Lung (tissue), 12 donors: ENCODE results near the gene FOXP2. TPM values are rescaled to one million over a fixed set of nuclear protein-coding genes. Genes with fewer than 3 reads are reported as not detected.
A peak's percentile ranks its signal among the peaks of the same experiment; 100 is the strongest.

Source experiments
- ATAC-seq: fragments of 200-7000 bp; cut with Tn5 transposase; one replicate; pipeline ENCODE4 v1.9.1; 2020; ENCODE audit warnings: moderate number of reproducible peaks; ENCODE audit not compliant: insufficient read depth, low FRiP score
- DNase-seq, 3 donors: peaks; one replicate each; pipeline ENCODE4 v3.0.0-alpha.2; 2013 to 2017
- H3K27ac ChIP-seq, 2 donors: one replicate each; pipeline ENCODE4 v1.5.1; 2013; ENCODE audit warnings: mild to moderate bottlenecking in 2 of 2, moderate library complexity in 2 of 2, control low read depth in 1 of 2, inconsistent platforms in 1 of 2, low read depth in 1 of 2, low read length in 1 of 2
- H3K27me3 ChIP-seq, 3 donors: one replicate each; pipeline ENCODE4 v1.5.1; 2013; ENCODE audit warnings: low read length in 2 of 3; ENCODE audit not compliant: control insufficient read depth in 3 of 3, insufficient read depth in 3 of 3
- H3K36me3 ChIP-seq, 4 donors: one replicate each; pipeline ENCODE4 v1.5.1; 2013; ENCODE audit warnings: low read length in 4 of 4, mild to moderate bottlenecking in 1 of 4, moderate library complexity in 1 of 4; ENCODE audit not compliant: control insufficient read depth in 4 of 4, insufficient read depth in 4 of 4
- H3K4me1 ChIP-seq, 5 donors: one replicate each; pipeline ENCODE4 v1.5.1; 2013; ENCODE audit warnings: low read length in 5 of 5, mild to moderate bottlenecking in 2 of 5, moderate library complexity in 1 of 5; ENCODE audit not compliant: control insufficient read depth in 5 of 5, insufficient read depth in 5 of 5
- H3K4me3 ChIP-seq: one replicate; pipeline ENCODE4 v1.5.1; 2013; ENCODE audit warnings: mild to moderate bottlenecking, control low read depth, moderate library complexity
- H3K9ac ChIP-seq, 2 donors: one replicate each; pipeline ENCODE4 v1.5.1; 2013; ENCODE audit warnings: low read length in 2 of 2, control low read depth in 1 of 2; ENCODE audit not compliant: insufficient read depth in 1 of 2
- H3K9me3 ChIP-seq, 4 donors: one replicate each; pipeline ENCODE4 v1.5.1; 2013; ENCODE audit warnings: low read length in 3 of 4, mild to moderate bottlenecking in 1 of 4, moderate library complexity in 1 of 4; ENCODE audit not compliant: control insufficient read depth in 4 of 4, insufficient read depth in 3 of 4
- WGBS, 2 donors: extraction: QIAGEN DNeasy Blood & Tissue Kit; methylation state at CpG; one replicate each; pipeline ENCODE4 v1.1.7; 2013; 5-methylcytosine and 5-hydroxymethylcytosine counted together
- polyA plus RNA-seq, 2 donors: library from polyadenylated mRNA; stranded (reverse); fragments of 200-250 nt; gene quantifications; one replicate each; pipeline ENCODE4 v1.2.1, GENCODE V29; 2013
- total RNA-seq, 2 donors: library from RNA; depleted of rRNA in 1 of 2; stranded (reverse); fragments of >200 nt in 1 of 2; gene quantifications; one replicate each; pipeline ENCODE4 v1.2.1, GENCODE V29; 2014 to 2021
- TF ChIP-seq, protein P1 (sequence below): IDR thresholded peaks from 2 replicates; pipeline ENCODE4 v1.5.1; 2012; ENCODE audit warnings: mild to moderate bottlenecking; ENCODE audit errors: control extremely low read depth, extremely low read depth
- donor health status: control.
- donor health status: control.
- donor health status: Bipolar disorder and iron deficiency.
- donor health status: healthy.
- donor health status: DM: yes; HTN: yes; CAD: no.

FOXP2 gene
- total and polyA plus RNA-seq, 4 donors, result 0.93 to 49.3 (median 5.0) TPM

DNA sequence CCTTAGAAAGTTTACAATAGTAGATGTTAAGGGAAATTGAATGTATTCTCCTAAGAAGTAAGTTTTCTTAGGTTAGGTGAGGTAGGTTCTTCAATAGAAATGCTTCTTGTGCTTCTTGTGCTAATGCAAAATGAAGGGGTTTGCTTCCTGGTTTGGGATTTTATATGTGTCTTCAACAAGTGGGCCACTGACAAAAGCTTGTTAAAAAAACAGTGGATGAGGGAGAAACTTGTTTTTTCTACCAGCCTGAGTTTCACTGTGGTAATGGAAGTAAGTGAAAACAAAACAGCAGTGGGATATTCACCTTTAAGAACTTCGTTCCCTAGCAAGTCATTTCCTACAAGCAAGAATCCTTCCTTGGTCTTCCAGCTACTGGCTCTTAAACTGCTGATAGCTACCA, 107.5 kb downstream of the FOXP2 start:
- Histone ChIP-seq H3K36me3 (no peaks in the 10 kb centered on the region), H3K27ac (no peak overlapping the region), H3K4me1 (peaks cover 0 to 7% (median 0%) of the 10 kb centered on the region in 5 donors), H3K9me3 (peaks cover 0 to 2% (median 0%) of the 10 kb centered on the region in 4 donors), H3K4me3 (no peak overlapping the region), H3K27me3 (no peaks in the 10 kb centered on the region), H3K9ac (no peak overlapping the region)
- ATAC-seq (no peak), DNase-seq (no peak)
- WGBS, 2 donors, result 83 to 85% methylated on average over 1 of the region's 1 CpG
- TF ChIP-seq, protein P1, sequence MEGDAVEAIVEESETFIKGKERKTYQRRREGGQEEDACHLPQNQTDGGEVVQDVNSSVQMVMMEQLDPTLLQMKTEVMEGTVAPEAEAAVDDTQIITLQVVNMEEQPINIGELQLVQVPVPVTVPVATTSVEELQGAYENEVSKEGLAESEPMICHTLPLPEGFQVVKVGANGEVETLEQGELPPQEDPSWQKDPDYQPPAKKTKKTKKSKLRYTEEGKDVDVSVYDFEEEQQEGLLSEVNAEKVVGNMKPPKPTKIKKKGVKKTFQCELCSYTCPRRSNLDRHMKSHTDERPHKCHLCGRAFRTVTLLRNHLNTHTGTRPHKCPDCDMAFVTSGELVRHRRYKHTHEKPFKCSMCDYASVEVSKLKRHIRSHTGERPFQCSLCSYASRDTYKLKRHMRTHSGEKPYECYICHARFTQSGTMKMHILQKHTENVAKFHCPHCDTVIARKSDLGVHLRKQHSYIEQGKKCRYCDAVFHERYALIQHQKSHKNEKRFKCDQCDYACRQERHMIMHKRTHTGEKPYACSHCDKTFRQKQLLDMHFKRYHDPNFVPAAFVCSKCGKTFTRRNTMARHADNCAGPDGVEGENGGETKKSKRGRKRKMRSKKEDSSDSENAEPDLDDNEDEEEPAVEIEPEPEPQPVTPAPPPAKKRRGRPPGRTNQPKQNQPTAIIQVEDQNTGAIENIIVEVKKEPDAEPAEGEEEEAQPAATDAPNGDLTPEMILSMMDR, result no peak

DNA sequence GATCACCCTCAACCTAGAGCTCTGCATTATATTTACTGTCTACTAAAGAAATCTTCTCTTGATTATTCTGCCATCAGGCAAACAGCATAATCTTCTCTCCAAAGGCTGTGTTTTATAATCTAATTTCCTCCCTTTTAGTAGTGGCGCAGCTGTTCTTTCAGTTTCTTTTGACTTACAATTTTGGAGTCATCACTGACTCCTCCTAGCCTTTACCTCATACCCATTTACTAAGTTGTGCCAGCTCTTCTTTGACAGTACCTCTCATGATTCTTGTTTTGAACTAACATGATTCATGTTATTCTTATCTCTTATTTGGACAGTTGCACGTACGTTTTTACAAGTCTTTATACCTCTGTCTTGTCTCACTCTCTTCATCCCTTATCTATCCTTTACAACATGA, 113.0 kb downstream of the FOXP2 start:
- no peaks in the 10 kb centered on the region for H3K9me3 ChIP-seq
- ATAC-seq (no peak), DNase-seq (no peak)
- 88 to 89% methylated on average over 3 of the region's 3 CpGs for WGBS, 2 donors
- no peak overlapping the region for H3K9ac ChIP-seq
- H3K4me3 ChIP-seq, result no peak overlapping the region
- H3K4me1 ChIP-seq, result peaks cover 0 to 7% (median 0%) of the 10 kb centered on the region in 5 donors
- H3K27me3 ChIP-seq, result no peaks in the 10 kb centered on the region
- TF ChIP-seq, protein P1, result no peak
- H3K36me3 ChIP-seq, result no peaks in the 10 kb centered on the region
- no peak overlapping the region for H3K27ac ChIP-seq

DNA sequence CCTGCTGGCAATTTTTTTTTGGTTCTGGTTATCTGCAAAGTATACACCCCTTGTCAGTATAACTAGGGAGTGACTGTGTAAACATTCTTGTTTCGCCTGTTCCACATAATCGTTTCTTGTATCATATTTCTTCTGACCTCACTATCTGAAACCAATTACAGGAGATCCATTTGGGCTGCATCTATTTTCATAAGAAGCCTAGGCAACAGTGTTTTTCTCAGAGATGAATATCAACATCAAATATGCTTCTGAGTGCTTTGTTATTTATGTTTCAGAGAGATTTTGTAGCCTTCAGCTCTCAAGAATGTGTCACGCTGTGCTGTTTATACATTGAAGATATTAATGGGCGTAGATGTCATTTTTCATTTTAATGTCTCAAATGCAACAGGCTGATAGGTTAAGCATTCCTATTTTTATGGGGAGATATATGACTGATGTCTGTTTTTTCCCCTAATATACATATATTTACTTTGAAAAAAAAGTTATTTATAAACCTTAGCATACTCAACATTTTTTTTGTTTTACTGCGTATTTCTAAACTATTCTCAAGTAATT, 115.5 kb downstream of the FOXP2 start:
- TF ChIP-seq, protein P1, result no peak
- DNase-seq (peak in 2 of 3 donors; percentile 38 to 50), ATAC-seq (no peak)
- Histone ChIP-seq H3K36me3 (no peaks in the 10 kb centered on the region), H3K4me3 (no peak overlapping the region), H3K27ac (no peak overlapping the region), H3K4me1 (peaks cover 0 to 14% (median 2%) of the 10 kb centered on the region in 5 donors), H3K9me3 (no peaks in the 10 kb centered on the region), H3K9ac (no peak overlapping the region), H3K27me3 (no peaks in the 10 kb centered on the region)
- WGBS, 2 donors, result 53 to 67% methylated on average over 5 of the region's 5 CpGs

DNA sequence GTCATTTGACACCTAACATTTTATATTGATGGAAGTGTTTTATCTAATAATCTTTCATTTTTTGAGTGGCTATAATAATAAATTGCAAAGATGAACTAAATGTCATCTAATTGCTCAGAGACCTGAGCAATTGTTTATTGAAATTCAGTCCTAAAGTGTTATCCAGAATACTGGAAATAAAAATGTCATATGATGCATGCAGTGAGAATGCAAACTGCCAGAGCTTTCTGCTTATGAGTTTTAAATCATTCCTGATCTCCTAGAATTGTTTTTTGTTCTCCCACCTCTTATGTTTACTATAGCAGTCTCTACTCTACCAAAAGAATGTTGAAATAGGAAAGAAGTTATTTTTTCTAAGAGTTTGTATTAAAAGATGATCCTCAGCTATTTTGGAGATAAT, 116.7 kb downstream of the FOXP2 start:
- no peak for ATAC-seq
- TF ChIP-seq, protein P1, result no peak
- Histone ChIP-seq H3K9me3 (no peaks in the 10 kb centered on the region), H3K27ac (no peak overlapping the region), H3K4me1 (peaks cover 0 to 14% (median 2%) of the 10 kb centered on the region in 5 donors), H3K36me3 (no peaks in the 10 kb centered on the region), H3K9ac (no peak overlapping the region), H3K27me3 (no peaks in the 10 kb centered on the region), H3K4me3 (no peak overlapping the region)
- DNase-seq, result no peak
